HG03064 (cell line): Measurements from ENCODE around the gene CPN2.
A peak's percentile ranks its signal among the peaks of the same experiment; 100 is the strongest.

ENCODE experiments used
- ATAC-seq: cut with Tn5 transposase; IDR thresholded peaks from one replicate; pipeline ENCODE4 v1.9.1; 2021; ENCODE audit warnings: low read depth; ENCODE audit not compliant: unreplicated experiment

The CPN2 gene

DNA sequence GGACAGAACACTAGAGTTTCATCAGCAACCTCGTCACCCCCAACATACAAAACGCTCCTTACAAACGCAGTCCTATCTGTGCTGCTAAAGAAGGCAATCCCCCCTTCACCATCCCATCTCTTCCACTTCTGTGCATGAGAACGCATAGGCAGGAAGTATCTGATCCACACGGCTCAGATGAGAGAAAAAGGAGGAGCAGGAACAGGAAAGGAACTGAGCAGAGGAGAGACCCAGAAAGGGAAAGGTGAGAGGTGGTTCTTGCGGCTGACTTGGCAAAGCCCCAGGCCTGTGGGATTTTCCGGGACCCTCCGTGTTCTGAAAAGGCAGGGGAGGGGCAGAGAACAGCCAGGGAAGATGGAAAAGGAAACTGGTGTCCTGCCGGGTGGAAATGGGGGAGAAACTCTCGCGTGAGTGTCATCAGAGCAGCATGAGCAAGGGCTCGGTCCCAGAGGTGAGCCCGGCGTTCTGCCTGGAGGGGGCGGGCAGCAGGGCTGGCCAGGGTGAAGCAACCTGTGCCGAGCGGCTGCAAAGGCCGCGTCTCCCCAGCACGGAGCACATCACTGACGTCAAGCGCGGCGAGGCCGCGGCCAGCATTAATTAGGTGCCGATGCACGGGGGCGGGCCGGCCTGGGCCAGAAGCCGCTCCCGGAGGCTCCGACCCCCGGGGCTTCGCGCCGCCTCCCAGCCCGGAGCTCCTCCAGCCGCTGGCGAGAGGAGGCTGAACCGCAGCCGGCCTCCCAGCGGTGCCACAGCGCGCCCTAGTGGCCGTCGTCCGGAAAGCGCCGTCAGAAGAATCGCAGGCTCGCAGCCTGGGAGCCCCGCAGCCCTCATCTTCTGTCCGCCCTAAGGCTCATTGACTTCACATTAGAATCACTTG lies 35.8 kb downstream of the CPN2 start:
- peak; percentile 85 for ATAC-seq

DNA sequence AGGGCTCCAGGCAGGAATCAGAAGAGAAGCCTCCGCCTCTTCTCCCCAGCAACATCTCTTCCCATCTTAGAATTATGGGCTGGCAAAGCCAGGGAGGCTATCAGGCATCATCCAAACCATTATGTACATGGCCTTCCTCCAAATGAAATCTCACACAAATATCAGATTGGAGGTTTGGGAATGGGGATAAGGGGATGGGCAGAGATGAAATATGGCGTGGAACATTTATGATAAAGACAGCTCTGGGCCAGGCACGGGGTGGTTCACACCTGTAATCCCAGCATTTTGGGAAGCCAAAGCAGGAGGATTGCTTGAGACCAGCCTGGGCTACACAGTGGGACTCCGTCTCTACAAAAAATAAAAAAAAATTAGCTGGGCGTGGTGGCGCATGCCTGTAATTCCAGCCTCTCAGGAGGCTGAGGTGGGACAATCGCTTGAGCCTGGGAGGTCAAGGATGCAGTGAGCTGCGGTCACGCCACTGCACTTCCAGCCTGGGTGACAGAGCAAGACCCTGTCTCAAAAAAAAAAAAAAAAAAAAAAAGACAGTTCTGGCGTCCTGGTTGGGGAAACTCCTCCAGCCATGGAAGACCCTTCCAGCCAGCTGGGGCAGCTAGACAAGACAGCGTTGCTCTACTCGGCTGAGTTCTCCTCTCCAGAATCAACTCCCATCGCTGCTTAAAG lies 36.6 kb downstream of the CPN2 start:
- no peak for ATAC-seq

DNA sequence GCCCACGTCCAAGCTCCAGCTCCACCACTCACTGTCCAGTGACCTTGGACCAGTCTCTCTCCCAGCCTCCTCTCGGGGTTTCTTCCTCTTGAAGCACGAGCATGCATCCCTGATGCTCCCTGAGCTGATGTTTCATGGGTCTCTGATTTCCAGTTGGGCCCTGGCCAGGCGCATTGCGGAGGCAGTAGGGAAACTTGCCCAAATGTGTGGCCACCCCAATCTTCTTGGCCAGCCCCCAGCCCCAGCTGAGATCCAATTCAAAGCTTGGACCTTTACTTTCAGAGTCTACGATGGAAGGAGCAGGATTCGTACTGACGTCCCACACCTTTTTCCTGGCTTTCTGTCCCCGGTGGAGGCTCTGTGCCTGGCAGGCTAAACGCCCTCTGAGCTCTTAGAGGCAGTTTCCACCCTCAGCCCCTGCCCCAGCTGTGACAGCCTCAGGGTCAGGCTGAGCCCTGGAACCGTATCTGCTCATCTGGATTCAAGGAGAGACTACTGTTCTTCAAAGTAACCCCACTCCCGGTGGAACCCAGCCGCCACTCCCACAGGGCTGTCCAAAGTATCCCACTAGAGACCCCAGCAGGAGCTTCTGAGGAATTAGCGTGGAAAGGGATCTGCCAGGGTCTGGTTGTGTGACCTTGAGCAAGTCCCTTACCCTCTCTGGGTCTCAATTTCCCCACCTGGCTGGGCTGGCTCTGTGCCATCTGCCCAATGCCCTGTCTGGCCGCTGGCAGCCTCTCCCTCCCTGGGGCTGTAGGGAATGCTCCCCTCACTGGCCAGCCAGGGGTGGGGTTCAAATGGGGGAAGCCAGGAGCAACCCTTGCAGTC lies 37.4 kb downstream of the CPN2 start:
- ATAC-seq, result no peak

DNA sequence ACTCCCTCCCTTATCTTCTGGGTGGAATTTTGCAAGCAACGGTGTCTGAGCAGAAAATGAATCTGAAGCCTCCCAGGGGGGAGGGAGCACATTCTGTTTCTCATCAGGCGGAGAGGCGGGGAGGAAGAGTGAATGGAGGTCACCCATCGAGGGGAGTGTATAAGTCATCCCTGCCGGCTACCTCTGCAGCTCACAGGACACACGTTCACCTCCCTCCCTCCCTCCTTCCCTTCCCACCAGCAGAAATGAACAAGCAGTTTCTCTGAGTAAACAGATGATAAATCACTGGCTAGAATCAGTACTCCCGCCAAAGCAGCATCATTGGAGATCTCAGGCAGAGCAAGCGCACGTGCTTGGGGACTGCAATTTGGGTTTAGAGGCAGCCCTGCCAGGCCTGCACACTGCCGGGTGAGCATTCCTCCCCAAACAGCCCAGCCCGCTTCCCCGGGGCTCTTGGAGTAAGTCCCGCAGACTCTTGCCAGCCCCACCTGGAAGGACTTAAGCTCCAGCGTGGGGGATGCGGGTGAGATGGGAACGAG lies 38.3 kb downstream of the CPN2 start:
- ATAC-seq, result no peak

DNA sequence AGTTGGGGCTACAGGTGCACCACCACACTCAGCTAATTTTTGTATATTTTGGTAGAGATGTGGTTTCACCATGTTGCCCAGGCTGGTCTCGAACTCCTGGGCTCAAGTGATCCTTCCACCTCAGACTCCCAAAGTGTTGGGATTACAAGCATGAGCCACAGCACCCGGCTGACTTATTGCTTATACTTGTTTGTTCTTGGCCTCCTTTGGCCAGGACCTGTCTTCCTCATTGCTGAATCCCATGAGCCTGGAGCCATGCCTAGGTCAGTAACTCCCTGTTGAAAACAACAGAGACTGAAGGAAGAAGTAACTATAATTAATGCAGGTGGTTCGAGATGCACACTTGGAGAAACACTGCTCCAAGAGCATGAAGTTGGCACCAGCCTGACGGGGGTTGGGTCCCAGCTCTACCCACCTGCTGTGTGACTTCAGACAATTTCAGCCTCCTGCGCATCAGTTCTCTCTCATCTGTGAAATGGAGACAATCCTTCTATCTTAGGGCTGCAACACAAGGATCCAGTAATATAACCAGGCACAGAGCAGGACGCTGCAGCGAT lies 38.9 kb downstream of the CPN2 start:
- ATAC-seq, result no peak

DNA sequence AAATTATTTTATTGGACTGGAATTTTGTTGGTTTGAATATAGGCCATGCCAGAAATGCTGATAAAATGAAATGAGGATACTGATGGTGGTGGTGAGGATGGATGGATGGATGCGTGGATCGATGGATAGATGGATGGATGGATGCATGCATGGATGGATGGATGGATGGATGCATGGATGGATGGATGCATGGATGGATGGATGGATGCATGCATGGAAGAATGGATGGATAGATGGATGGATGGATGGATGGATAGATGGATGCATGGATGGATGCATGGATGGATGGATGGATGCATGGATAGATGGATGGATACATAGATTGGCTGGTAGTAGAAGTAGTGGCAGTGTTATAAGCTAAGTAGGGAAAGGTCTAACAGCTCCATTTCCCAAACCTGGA lies 40.1 kb downstream of the CPN2 start:
- ATAC-seq, result no peak

DNA sequence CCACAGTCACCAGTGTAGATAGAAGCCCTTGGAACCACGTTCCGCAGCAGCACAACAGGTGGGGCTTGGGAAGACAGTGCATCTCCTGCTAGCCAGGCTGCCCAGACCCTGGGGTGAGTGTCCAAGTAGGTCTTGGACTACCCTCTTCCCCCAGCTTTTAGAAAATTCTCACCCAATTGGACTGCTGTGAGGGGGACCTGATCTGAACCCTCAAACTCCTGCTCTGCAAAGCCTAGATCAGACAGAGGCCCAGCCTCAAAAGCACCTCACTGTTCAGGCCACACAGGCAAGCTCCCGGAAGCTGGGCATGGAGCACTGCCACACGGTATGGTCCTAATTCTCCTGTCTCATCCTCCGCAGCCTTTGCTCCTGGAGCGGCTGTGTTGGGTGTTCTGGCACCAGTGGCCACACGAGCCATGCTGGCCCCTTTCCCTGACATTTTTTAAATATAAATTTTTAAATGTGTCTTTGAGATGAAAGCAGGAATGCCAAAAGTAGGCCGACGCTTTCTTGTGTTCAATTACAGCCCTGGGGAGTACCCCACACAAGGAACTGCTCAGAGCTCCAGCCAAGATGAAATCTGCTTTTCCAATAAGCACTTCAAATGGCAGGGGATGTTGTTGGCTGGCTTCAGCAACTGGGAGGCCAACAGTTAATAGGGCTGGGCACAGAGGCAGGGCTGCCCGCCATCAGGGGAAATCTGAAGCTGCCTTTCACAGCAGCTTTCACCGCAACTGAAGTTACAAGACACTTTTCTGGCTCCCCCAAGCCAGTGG lies 40.9 kb downstream of the CPN2 start:
- ATAC-seq, result no peak

DNA sequence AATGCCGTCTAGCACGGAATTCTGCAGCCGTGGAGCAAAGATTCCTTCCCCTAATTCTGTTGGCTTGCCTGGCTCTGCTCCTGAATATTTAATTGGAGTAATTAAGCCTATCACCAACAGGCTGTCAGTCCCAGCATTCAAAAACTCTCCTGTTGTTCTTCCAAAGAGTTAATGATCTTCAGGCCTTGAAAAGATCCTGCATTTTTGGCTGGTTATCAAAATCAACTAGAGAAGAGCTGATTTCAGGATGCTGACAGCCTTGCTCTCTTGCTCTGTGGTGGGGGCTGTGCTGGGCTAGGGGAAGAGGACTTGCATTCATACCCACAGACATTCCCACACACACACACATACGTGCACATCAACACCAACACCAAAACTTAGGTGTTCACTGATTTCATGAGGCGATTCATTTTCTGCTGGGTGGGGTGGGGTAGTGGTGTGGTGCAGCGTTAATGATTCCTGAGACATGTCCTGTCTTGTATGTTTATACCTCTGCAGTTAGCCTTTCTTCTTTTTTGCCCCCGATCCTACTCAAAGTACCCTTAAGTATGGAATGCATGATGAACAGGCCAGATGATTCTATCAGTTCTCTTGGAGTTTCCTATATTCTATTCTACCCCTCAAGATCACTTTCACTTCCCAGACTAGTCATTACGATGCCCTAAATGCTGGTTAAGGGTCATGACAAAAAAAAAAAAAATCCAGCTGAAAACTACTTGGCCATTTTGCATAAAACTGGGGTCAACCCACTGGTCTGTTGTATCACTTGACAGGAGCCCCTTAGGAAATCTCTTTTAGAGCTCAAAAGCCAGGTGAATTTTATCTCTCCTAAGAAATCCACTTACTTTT lies 42.3 kb downstream of the CPN2 start:
- no peak for ATAC-seq

DNA sequence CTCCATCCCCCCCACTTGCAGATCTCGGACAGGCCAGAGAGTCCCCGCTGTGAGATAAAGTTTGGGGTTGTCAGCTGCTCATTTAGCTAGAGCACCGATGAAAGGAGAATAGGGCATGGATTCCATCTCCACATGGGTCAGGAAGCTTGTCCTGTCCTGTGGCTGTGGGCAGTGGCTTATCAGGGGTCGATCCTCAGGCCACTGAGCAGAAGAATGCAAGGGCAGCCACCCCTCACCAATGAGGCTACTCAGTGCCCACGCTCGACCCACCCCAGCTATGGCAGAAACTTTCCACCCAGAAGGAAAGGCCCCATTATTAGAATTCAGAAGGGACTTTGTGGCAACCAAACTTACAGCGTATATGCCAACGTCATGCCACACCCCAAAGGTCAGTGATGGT lies 43.3 kb downstream of the CPN2 start:
- ATAC-seq, result no peak

DNA sequence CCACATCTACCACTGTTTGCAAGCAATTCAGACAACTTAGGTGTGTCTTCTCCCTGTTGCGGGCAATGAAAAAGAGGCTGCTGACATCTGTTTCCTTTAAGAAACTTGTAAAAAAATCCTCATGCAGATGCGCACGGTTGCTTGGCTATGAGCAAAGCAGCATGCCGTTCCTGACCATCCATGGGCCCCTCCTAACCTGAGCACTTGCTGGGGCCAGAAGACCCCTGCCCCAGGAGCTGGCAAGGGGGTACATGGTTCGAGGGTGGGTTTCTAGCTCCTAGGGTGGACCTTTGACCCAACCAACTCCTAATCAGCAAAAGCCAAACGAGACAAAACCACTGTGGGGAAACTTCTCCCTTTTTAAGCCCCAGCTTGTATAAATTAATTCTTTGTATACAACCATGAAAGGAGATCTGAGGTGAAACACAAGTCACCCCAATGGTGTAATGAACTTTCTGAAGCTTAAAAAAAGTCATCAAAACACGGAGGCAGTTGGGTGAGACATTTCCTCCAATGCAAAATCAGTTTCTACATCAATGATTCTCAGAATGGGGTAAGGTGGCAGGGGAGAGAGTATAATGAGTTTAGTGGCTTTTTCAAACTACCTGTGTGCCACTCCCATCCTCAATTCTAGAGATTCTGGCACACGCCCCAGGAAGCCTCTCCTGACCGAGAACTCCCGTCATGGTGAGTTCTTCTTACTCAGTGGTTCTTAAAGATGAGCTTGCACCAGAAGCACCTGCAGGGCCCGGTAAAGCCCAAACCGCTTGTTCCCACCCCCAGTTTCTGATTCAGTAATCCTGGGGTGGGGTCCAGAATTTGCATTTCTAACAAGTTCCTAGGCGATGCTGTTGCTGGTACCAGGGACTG lies 44.1 kb downstream of the CPN2 start:
- ATAC-seq, result peak; percentile 56

DNA sequence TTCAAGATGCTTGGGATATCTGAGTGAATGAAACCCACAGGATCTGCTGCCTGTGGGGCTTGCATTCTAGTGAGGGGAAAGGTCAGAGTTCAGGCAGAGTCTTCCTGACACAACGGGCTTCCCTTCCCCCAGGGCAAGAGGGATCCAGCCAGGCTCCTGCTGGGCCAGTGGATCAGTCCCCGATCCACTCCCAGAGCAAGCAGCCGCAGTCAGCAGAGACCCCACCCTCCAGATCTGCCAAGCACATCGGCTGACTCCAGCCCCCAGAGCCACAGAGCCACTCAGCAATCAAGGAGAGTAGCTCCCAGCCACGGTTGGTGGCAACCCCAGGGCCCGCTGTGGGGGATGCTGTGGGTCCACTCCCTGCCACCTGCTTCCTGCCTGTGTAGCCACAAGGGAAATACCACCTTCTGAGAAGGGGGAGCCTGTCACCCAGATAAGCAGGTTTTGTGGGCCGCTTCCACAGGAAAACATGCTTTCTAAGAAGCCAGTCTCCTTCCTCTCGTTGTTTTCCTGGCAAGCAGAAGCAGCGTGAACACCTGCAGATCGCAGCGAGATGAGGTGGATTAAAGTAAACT lies 44.9 kb downstream of the CPN2 start:
- ATAC-seq, result no peak

DNA sequence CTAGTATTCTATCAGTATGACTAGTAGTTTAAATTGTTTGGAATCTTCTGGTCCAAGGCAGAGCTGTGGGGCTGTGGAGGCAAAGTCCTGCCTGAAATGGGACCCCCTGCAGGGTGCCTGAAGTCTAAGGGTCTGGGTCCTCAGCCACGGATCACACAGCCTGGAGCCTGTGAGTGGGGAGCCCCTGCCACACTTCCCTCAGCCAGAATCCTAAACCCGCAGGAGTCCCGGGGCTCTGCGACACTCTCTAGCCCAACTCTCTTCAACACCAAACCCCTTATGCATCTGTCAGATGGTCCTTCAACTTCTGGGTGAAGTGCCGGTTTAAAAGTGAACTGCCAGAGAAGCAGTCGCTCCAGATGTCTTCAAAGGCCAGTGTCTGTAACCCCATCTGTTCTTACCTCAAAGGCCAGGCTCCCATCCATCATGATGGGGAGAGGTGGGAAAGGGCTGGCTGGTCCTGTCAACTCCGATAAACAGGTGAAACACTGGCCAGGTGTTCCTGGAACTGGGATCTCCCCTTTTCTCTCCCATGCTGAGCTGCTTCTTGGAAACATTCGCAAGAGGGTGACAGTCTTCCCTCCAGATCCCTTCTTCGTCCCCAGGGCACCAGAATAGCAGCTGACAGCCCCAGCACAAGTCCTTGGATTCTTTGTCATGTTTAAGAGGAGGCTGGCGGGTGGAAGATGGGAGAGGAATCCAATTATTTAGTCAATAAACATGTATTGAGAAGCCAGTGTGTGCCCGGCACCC lies 45.6 kb downstream of the CPN2 start:
- no peak for ATAC-seq

DNA sequence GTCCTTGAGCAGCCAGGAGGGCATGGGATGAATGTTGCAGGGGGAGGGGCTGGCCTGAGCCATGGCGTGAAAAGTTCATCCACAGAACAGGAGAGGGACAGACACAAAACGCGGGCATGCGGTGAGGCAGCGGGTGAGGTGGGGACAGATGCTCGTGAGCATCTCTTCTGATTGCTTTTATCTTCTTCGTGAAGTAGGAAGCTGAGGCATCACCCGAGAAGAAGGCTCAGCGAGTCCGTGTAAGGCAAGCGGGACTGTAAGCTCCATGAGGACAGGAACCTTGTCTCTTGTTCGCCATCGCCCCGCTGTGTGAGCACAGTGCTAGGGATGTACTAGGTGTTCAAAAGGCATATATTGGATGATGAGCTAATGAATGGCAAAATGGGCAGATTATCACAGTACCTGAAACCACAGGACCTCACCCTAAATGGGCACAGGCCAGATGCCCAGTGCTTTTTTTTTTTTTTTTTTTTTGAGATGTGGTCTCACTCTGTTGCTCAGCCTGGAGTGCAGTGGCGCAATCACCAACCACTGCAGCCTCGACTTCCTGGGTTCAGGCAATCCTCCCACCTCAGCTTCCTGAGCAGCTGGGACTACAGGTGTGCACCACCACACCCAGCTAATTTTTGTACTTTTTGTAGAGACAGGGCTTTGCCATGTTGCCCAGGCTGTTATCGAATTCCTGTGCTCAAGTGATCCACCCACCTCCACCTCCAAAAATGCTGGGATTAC lies 46.8 kb downstream of the CPN2 start:
- no peak for ATAC-seq

DNA sequence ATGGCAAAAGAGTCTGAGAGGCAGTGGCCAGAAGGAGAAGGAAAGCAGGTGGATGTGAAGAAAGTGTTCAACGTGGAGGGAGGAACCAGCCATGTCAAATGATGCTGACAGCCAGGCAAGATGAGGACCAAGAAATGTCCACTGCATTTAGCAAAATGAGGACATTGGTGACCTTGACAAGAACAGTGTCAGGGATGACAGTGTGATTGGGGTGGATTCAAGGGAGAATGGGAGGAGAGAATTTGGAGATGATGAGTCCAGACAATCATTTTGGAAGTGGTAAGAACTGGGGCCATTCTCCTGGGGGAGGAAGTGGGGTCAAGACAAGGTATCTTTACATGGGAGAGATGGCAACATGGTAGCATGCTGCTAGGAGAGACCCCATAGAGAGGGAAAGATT lies 47.4 kb downstream of the CPN2 start:
- ATAC-seq, result no peak

DNA sequence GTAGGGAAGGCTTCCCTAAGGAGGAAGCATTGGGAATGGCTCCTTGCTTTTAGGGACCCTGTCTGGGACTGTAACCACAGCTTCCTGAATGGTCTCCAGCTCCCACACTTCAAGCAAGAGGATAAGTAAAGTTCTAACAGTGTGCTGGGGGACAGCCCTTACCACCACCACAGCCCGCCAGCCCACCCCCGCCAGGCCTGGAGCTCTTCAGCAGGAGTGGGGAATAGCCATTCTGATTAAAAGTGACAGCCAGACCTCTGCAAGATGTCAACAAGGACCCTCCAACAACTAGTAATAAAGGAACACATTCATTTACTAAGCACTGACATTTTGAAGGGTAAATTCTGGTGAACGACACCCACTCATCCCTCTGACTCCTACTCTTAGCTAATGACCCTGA lies 49.4 kb downstream of the CPN2 start:
- no peak for ATAC-seq

DNA sequence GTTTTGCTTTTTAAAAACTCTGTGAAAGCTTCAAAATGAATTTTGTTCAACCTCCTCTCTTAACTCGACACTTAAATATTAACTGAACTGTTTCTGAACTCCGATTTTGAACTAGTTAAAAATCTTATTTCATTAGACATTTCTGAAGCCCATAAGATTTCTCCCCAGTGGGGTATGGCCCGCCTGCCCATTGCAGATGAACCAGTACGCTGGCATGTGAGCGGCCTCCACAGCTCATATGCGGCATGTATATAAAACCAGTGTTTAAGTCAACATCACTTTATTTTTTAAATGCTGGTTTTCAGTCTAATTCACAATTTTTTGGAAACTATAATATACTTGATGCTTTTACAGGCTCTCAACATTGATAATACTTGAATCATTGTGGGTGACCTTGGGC lies 50.2 kb downstream of the CPN2 start:
- no peak for ATAC-seq
